Panc1 (cell line): ENCODE measurements around the gene DMP1. TPM values are rescaled to one million over a fixed set of nuclear protein-coding genes. Genes with fewer than 3 reads are reported as not detected.

Experiments used
- ATAC-seq: fragments of 200-7000 bp; cut with Tn5 transposase; 2 replicates; pipeline ENCODE4 v1.9.1; 2020; ENCODE audit warnings: mild to moderate bottlenecking, moderate library complexity
- BruUV-seq: library from RNA; stranded (reverse); fragments of 400-500 nt; replicated peaks from 2 replicates; lab custom pipeline; 2021; lab: Mats Ljungman, UMichigan
- CTCF ChIA-PET: fragments of 300-600 bp; sonication (Branson Sonifier 250); formaldehyde crosslinking; loops from one replicate; lab custom pipeline; 2022; ENCODE audit warnings: antibody characterized with exemption; lab: Charles Lee
- POLR2A ChIA-PET: fragments of 300-600 bp; sonication (Branson Sonifier 250); formaldehyde crosslinking; loops from one replicate; lab custom pipeline; 2022; ENCODE audit warnings: antibody characterized with exemption; lab: Charles Lee
- DNase-seq: peaks from one replicate; pipeline ENCODE4 v3.0.0-alpha.2; 2010; ENCODE audit warnings: low read depth, low spot score
- H3K27ac ChIP-seq: 2 replicates; pipeline ENCODE4 v1.5.1; 2011; ENCODE audit warnings: mild to moderate bottlenecking, low read length, inconsistent platforms
- H3K27me3 ChIP-seq: fragments of 200-500 bp; sonication (Bioruptor generic); 2 replicates; pipeline ENCODE4 v1.6.0; 2014; ENCODE audit warnings: low read length, inconsistent platforms; ENCODE audit not compliant: control insufficient read depth, insufficient read depth
- H3K36me3 ChIP-seq: fragments of 200-500 bp; sonication (Bioruptor generic); 2 replicates; pipeline ENCODE4 v1.5.1; 2014; ENCODE audit warnings: inconsistent platforms, mild to moderate bottlenecking, low read length, moderate library complexity; ENCODE audit not compliant: control insufficient read depth, insufficient read depth
- H3K4me1 ChIP-seq: 2 replicates; pipeline ENCODE4 v1.5.1; 2011; ENCODE audit warnings: inconsistent platforms, mild to moderate bottlenecking, low read length, moderate library complexity; ENCODE audit not compliant: control insufficient read depth, insufficient read depth
- H3K4me3 ChIP-seq, 2 experiments: 2 replicates each; pipeline ENCODE4 v1.5.1; 2011 to 2012; ENCODE audit warnings: low read depth in 2 of 2, low read length in 2 of 2, mild to moderate bottlenecking in 2 of 2, inconsistent platforms in 1 of 2, moderate library complexity in 1 of 2
- H3K9me3 ChIP-seq: fragments of 200-500 bp; sonication (Bioruptor generic); 2 replicates; pipeline ENCODE4 v1.5.1; 2014; ENCODE audit warnings: low read depth, mild to moderate bottlenecking, inconsistent platforms, low read length, moderate library complexity; ENCODE audit not compliant: control insufficient read depth, insufficient read depth
- POLR2AphosphoS5 ChIP-seq: IDR thresholded peaks from 2 replicates; pipeline ENCODE4 v1.6.1; 2012; ENCODE audit warnings: mild to moderate bottlenecking, low read depth, low read length, moderate library complexity
- SIN3A ChIP-seq: IDR thresholded peaks from 2 replicates; pipeline ENCODE4 v1.6.1; 2012; ENCODE audit warnings: low read depth, mild to moderate bottlenecking, low read length, moderate library complexity, borderline replicate concordance; ENCODE audit not compliant: insufficient read depth
- TCF7L2 ChIP-seq: IDR thresholded peaks from 2 replicates; pipeline ENCODE4 v1.6.1; 2011; ENCODE audit warnings: mild to moderate bottlenecking, low read depth, low read length, inconsistent platforms
- in situ Hi-C: cut with HindIII; loops from 2 replicates; pipeline ENCODE4 v1.10.0; 2016; ENCODE audit warnings: low sequenced_read_pairs, low pct_unique_long_range_greater_than_20kb
- intact Hi-C: fragments of 100-400 bp; cut with micrococcal nuclease; formaldehyde crosslinking; loops from one replicate; pipeline ENCODE4 v1.10.0; 2022; ENCODE audit not compliant: unreplicated experiment
- total RNA-seq: library from RNA; stranded (reverse); gene quantifications from one replicate; pipeline ENCODE4 v1.2.1, GENCODE V29; 2021; ENCODE audit not compliant: unreplicated experiment
- TF ChIP-seq, protein P1 (sequence below), 2 experiments: IDR thresholded peaks; 2 replicates each; pipeline ENCODE4 v1.6.1; 2011 to 2012; ENCODE audit warnings: low read depth in 2 of 2, control low read depth in 1 of 2, low read length in 1 of 2, mild to moderate bottlenecking in 1 of 2, moderate library complexity in 1 of 2; ENCODE audit not compliant: insufficient read depth in 1 of 2
- TF ChIP-seq, protein P2 (sequence below): fragments of 450-650 bp; IDR thresholded peaks from 2 replicates; pipeline ENCODE4 v1.5.1; 2017; ENCODE audit warnings: mild to moderate bottlenecking

The DMP1 gene
- total RNA-seq, 1 experiment from 2014 or later = not detected

DNA sequence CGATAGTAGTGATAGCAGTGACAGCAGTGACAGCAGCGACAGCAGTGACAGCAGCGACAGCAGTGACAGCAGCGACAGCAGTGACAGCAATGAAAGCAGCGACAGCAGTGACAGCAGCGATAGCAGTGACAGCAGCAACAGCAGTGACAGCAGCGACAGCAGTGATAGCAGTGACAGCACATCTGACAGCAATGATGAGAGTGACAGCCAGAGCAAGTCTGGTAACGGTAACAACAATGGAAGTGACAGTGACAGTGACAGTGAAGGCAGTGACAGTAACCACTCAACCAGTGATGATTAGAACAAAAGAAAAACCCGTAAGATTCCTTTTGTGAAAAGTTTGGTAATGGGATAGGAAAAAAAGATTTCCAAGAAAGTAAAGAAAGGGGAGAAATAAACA is 33.8 kb upstream of the DMP1 start:
- intact Hi-C loops (no loop called here), in situ Hi-C loops (no loop called here)
- no peak for DNase-seq
- no peaks in the 10 kb centered on the region for H3K4me1 ChIP-seq
- ATAC-seq = no peak
- H3K9me3 ChIP-seq = no peaks in the 10 kb centered on the region
- BruUV-seq = no TSS peak
- no peak overlapping the region for H3K27ac ChIP-seq
- POLR2A ChIA-PET = no interaction called here
- no peaks in the 10 kb centered on the region for H3K36me3 ChIP-seq
- H3K4me3 ChIP-seq = no peak overlapping the region
- CTCF ChIA-PET = no interaction called here
- no peaks in the 10 kb centered on the region; the same call in 1 of the 2 replicates for H3K27me3 ChIP-seq
- TF ChIP-seq TCF7L2 = no peak
- TF ChIP-seq, protein P1, sequence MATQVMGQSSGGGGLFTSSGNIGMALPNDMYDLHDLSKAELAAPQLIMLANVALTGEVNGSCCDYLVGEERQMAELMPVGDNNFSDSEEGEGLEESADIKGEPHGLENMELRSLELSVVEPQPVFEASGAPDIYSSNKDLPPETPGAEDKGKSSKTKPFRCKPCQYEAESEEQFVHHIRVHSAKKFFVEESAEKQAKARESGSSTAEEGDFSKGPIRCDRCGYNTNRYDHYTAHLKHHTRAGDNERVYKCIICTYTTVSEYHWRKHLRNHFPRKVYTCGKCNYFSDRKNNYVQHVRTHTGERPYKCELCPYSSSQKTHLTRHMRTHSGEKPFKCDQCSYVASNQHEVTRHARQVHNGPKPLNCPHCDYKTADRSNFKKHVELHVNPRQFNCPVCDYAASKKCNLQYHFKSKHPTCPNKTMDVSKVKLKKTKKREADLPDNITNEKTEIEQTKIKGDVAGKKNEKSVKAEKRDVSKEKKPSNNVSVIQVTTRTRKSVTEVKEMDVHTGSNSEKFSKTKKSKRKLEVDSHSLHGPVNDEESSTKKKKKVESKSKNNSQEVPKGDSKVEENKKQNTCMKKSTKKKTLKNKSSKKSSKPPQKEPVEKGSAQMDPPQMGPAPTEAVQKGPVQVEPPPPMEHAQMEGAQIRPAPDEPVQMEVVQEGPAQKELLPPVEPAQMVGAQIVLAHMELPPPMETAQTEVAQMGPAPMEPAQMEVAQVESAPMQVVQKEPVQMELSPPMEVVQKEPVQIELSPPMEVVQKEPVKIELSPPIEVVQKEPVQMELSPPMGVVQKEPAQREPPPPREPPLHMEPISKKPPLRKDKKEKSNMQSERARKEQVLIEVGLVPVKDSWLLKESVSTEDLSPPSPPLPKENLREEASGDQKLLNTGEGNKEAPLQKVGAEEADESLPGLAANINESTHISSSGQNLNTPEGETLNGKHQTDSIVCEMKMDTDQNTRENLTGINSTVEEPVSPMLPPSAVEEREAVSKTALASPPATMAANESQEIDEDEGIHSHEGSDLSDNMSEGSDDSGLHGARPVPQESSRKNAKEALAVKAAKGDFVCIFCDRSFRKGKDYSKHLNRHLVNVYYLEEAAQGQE (IDR thresholded peaks at IDR 0.05; ENCODE audit: insufficient read depth in 1 of 2, low read depth in 2 of 2, low read length in 1 of 2) = no peak
- no peak for TF ChIP-seq SIN3A
- no peak for TF ChIP-seq POLR2AphosphoS5
- TF ChIP-seq, protein P2, sequence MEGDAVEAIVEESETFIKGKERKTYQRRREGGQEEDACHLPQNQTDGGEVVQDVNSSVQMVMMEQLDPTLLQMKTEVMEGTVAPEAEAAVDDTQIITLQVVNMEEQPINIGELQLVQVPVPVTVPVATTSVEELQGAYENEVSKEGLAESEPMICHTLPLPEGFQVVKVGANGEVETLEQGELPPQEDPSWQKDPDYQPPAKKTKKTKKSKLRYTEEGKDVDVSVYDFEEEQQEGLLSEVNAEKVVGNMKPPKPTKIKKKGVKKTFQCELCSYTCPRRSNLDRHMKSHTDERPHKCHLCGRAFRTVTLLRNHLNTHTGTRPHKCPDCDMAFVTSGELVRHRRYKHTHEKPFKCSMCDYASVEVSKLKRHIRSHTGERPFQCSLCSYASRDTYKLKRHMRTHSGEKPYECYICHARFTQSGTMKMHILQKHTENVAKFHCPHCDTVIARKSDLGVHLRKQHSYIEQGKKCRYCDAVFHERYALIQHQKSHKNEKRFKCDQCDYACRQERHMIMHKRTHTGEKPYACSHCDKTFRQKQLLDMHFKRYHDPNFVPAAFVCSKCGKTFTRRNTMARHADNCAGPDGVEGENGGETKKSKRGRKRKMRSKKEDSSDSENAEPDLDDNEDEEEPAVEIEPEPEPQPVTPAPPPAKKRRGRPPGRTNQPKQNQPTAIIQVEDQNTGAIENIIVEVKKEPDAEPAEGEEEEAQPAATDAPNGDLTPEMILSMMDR = no peak

DNA sequence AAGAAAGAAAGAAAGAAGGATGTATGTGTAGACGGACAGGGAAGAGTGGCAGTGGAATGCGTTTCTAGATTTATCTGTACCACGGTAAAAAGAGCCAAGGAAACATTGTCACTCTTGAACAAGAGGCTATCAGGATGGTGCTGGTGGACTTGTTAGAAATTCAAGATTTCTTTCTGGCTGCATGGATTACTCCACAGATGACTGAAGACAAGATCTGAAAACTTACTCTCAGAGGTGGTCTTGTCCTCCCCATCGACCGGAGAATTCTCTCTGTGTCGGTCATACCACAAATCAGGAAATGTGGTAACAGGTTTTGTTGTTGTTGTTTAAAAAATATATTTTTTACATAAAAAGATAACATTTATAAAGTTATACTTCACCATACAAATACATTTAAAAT is 30.0 kb upstream of the DMP1 start:
- in situ Hi-C loops = no loop called here
- BruUV-seq = no TSS peak
- H3K9me3 ChIP-seq = no peaks in the 10 kb centered on the region
- no peak overlapping the region for H3K4me3 ChIP-seq
- intact Hi-C loops = no loop called here
- TF ChIP-seq, protein P1 (IDR thresholded peaks at IDR 0.05; ENCODE audit: insufficient read depth in 1 of 2, low read depth in 2 of 2, low read length in 1 of 2) = no peak
- TF ChIP-seq, protein P2 = no peak
- no peak for TF ChIP-seq POLR2AphosphoS5
- TF ChIP-seq SIN3A = no peak
- TF ChIP-seq TCF7L2 = no peak
- POLR2A ChIA-PET = no interaction called here
- no peak for DNase-seq
- no peaks in the 10 kb centered on the region; the same call in 1 of the 2 replicates for H3K27me3 ChIP-seq
- ATAC-seq = no peak
- no peaks in the 10 kb centered on the region for H3K4me1 ChIP-seq
- CTCF ChIA-PET = no interaction called here
- H3K36me3 ChIP-seq = no peaks in the 10 kb centered on the region
- no peak overlapping the region for H3K27ac ChIP-seq
